ENCODE measurements around the gene OBSCN.

OBSCN gene

GRCh38 chr1:228393811-228394570 is 186.1 kb downstream of the OBSCN start:
- H3K36me3 Mint-ChIP-seq = peaks cover 4% of the 10 kb centered on the region
- no peak overlapping the region for H3K4me3 Mint-ChIP-seq
- no peaks in the 10 kb centered on the region for H3K27me3 Mint-ChIP-seq
- H3K27ac Mint-ChIP-seq = no peak overlapping the region
- H3K4me1 Mint-ChIP-seq = peaks cover 9% of the 10 kb centered on the region
- H3K9me3 Mint-ChIP-seq = no peaks in the 10 kb centered on the region

- H3K4me1 Mint-ChIP-seq = peaks cover 13% of the 10 kb centered on the region
- H3K27me3 Mint-ChIP-seq = no peaks in the 10 kb centered on the region
- no peaks in the 10 kb centered on the region for H3K9me3 Mint-ChIP-seq
- no peak overlapping the region for H3K4me3 Mint-ChIP-seq
- H3K36me3 Mint-ChIP-seq = peaks cover 7% of the 10 kb centered on the region
- no peak overlapping the region for H3K27ac Mint-ChIP-seq
Observed at GRCh38 chr1:228394571-228395394, 186.9 kb downstream of the OBSCN start.

GRCh38 chr1:228396770-228397662 is 189.2 kb downstream of the OBSCN start:
- Mint-ChIP-seq H3K36me3 (peaks cover 7% of the 10 kb centered on the region), H3K4me3 (no peak overlapping the region), H3K4me1 (peaks cover 28% of the 10 kb centered on the region), H3K9me3 (no peaks in the 10 kb centered on the region), H3K27me3 (no peaks in the 10 kb centered on the region), H3K27ac (no peak overlapping the region)

GRCh38 chr1:228397966-228398365 is 190.1 kb downstream of the OBSCN start:
- Mint-ChIP-seq H3K4me1 (peaks cover 37% of the 10 kb centered on the region), H3K9me3 (no peaks in the 10 kb centered on the region), H3K27ac (no peak overlapping the region), H3K27me3 (no peaks in the 10 kb centered on the region), H3K4me3 (no peak overlapping the region), H3K36me3 (peaks cover 7% of the 10 kb centered on the region)

- Mint-ChIP-seq H3K4me3 (no peak overlapping the region), H3K27ac (no peak overlapping the region), H3K9me3 (no peaks in the 10 kb centered on the region), H3K27me3 (no peaks in the 10 kb centered on the region), H3K4me1 (peaks cover 46% of the 10 kb centered on the region), H3K36me3 (peaks cover 5% of the 10 kb centered on the region)
Observed at GRCh38 chr1:228398741-228399461, 191.1 kb downstream of the OBSCN start.

- Mint-ChIP-seq H3K4me1 (peaks cover 54% of the 10 kb centered on the region), H3K27me3 (no peaks in the 10 kb centered on the region), H3K36me3 (peaks cover 5% of the 10 kb centered on the region), H3K27ac (no peak overlapping the region), H3K9me3 (no peaks in the 10 kb centered on the region), H3K4me3 (no peak overlapping the region)
Observed at GRCh38 chr1:228399531-228400236, 191.8 kb downstream of the OBSCN start.

GRCh38 chr1:228400237-228400651 is 192.4 kb downstream of the OBSCN start:
- no peaks in the 10 kb centered on the region for H3K9me3 Mint-ChIP-seq
- peaks cover 5% of the 10 kb centered on the region for H3K36me3 Mint-ChIP-seq
- H3K4me3 Mint-ChIP-seq = no peak overlapping the region
- no peaks in the 10 kb centered on the region for H3K27me3 Mint-ChIP-seq
- H3K27ac Mint-ChIP-seq = no peak overlapping the region
- H3K4me1 Mint-ChIP-seq = peaks cover 60% of the 10 kb centered on the region

GRCh38 chr1:228400692-228401454 is 193.0 kb downstream of the OBSCN start:
- Mint-ChIP-seq H3K9me3 (no peaks in the 10 kb centered on the region), H3K4me3 (no peak overlapping the region), H3K4me1 (peaks cover 62% of the 10 kb centered on the region), H3K36me3 (peaks cover 5% of the 10 kb centered on the region), H3K27me3 (no peaks in the 10 kb centered on the region), H3K27ac (no peak overlapping the region)

- peaks cover 62% of the 10 kb centered on the region for H3K4me1 Mint-ChIP-seq
- no peaks in the 10 kb centered on the region for H3K9me3 Mint-ChIP-seq
- H3K36me3 Mint-ChIP-seq = peaks cover 3% of the 10 kb centered on the region
- H3K27ac Mint-ChIP-seq = peak overlapping the region; percentile 68
- no peaks in the 10 kb centered on the region for H3K27me3 Mint-ChIP-seq
- no peak overlapping the region for H3K4me3 Mint-ChIP-seq
Observed at GRCh38 chr1:228401782-228402640, 194.2 kb downstream of the OBSCN start.

- peak overlapping the region; percentile 68 for H3K27ac Mint-ChIP-seq
- peaks cover 59% of the 10 kb centered on the region for H3K4me1 Mint-ChIP-seq
- H3K36me3 Mint-ChIP-seq = peaks cover 3% of the 10 kb centered on the region
- H3K9me3 Mint-ChIP-seq = no peaks in the 10 kb centered on the region
- no peaks in the 10 kb centered on the region for H3K27me3 Mint-ChIP-seq
- no peak overlapping the region for H3K4me3 Mint-ChIP-seq
Observed at GRCh38 chr1:228402641-228403025, 194.8 kb downstream of the OBSCN start.

GRCh38 chr1:228403231-228403631 is 195.4 kb downstream of the OBSCN start:
- Mint-ChIP-seq H3K36me3 (peaks cover 3% of the 10 kb centered on the region), H3K4me3 (no peak overlapping the region), H3K4me1 (peaks cover 56% of the 10 kb centered on the region), H3K27me3 (no peaks in the 10 kb centered on the region), H3K27ac (no peak overlapping the region), H3K9me3 (no peaks in the 10 kb centered on the region)

GRCh38 chr1:228404107-228404720 is 196.4 kb downstream of the OBSCN start:
- H3K27ac Mint-ChIP-seq = peak overlapping the region; percentile 32
- H3K4me1 Mint-ChIP-seq = peaks cover 59% of the 10 kb centered on the region
- H3K9me3 Mint-ChIP-seq = no peaks in the 10 kb centered on the region
- peaks cover 3% of the 10 kb centered on the region for H3K36me3 Mint-ChIP-seq
- H3K27me3 Mint-ChIP-seq = no peaks in the 10 kb centered on the region
- peak overlapping the region; percentile 96 for H3K4me3 Mint-ChIP-seq
